Measurements from ENCODE around the gene PLEKHN1. TPM values are rescaled to one million over a fixed set of nuclear protein-coding genes. Genes with fewer than 3 reads are reported as not detected.

PLEKHN1 gene
- total RNA-seq, 2 experiments from 2014 or later, result 1.1 to 1.4 TPM

- intact Hi-C loops (cut with DNase I, micrococcal nuclease), result loop anchor here in 1 of 2 experiments (10.0 kb wide), 1 partner anchor 57 kb away; the partner anchor contains the start of gene AGRN
- Mint-ChIP-seq H3K36me3 (ENCODE audit: low read depth) (no peaks in the 10 kb centered on the region), H3K4me1 (peaks cover 5% of the 10 kb centered on the region), H3K4me3 (no peak overlapping the region), H3K9me3 (ENCODE audit: low read depth) (no peaks in the 10 kb centered on the region), H3K27me3 (peaks cover 11% of the 10 kb centered on the region), H3K27ac (no peak overlapping the region)
- CTCF ChIA-PET, result interaction anchor here (0.5 to 1.6 kb wide), 3 partner anchors 9 to 34 kb away, joined by 3 to 5 read pairs (median 3); no protein-coding TSS in a partner anchor
- POLR2A ChIA-PET, result no interaction called here
- DNase-seq (no peak), ATAC-seq (no peak)
Measured at GRCh38 chr1:967466-968343, 1.4 kb downstream of the PLEKHN1 start.

DNA sequence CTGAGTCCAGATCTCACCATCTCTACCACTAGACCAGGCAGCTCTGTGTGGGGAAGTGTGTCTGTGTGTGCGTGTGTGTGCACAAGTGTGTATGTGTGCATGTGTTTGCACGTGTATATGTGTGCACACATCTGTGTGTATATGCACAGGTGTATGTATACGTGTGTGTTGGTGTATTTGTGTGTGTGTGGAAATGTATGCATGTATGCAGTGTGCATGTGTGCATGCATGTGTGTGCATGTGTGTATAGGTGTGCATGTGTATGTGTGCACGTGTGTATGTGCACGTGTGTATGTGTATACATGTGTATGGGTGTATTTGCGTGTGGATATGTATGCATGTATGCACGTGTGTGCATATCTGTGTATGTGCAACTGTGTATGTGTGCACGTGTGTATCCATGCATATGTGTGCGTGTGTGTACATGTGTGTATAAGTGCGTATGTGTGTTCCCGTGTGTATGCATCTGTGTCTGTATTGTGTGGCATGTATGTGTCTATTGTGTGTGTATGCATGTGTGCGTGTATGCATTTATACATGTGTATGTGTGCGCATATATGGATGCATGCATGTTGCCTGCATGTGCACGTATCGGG, 3.1 kb downstream of the PLEKHN1 start:
- ChIA-PET POLR2A (no interaction called here), CTCF (no interaction called here)
- H3K27ac Mint-ChIP-seq, result no peak overlapping the region
- no peak for DNase-seq
- H3K9me3 Mint-ChIP-seq (ENCODE audit: low read depth), result no peaks in the 10 kb centered on the region
- ATAC-seq, result no peak
- peaks cover 5% of the 10 kb centered on the region for H3K4me1 Mint-ChIP-seq
- H3K4me3 Mint-ChIP-seq, result no peak overlapping the region
- H3K36me3 Mint-ChIP-seq (ENCODE audit: low read depth), result no peaks in the 10 kb centered on the region
- peaks cover 12% of the 10 kb centered on the region for H3K27me3 Mint-ChIP-seq
- intact Hi-C loops (cut with DNase I, micrococcal nuclease), result loop anchor here in 1 of 2 experiments (10.0 kb wide), 1 partner anchor 55 kb away; the partner anchor contains the start of gene AGRN

- no peaks in the 10 kb centered on the region for H3K9me3 Mint-ChIP-seq (ENCODE audit: low read depth)
- H3K36me3 Mint-ChIP-seq (ENCODE audit: low read depth), result no peaks in the 10 kb centered on the region
- H3K4me1 Mint-ChIP-seq, result peaks cover 5% of the 10 kb centered on the region
- DNase-seq (no peak), ATAC-seq (no peak)
- intact Hi-C loops (cut with DNase I, micrococcal nuclease), result no loop called here
- no peak overlapping the region for H3K27ac Mint-ChIP-seq
- no peak overlapping the region for H3K4me3 Mint-ChIP-seq
- ChIA-PET CTCF (no interaction called here), POLR2A (no interaction called here)
- peaks cover 12% of the 10 kb centered on the region for H3K27me3 Mint-ChIP-seq
Measured at GRCh38 chr1:970242-970972, 4.1 kb downstream of the PLEKHN1 start.

DNA sequence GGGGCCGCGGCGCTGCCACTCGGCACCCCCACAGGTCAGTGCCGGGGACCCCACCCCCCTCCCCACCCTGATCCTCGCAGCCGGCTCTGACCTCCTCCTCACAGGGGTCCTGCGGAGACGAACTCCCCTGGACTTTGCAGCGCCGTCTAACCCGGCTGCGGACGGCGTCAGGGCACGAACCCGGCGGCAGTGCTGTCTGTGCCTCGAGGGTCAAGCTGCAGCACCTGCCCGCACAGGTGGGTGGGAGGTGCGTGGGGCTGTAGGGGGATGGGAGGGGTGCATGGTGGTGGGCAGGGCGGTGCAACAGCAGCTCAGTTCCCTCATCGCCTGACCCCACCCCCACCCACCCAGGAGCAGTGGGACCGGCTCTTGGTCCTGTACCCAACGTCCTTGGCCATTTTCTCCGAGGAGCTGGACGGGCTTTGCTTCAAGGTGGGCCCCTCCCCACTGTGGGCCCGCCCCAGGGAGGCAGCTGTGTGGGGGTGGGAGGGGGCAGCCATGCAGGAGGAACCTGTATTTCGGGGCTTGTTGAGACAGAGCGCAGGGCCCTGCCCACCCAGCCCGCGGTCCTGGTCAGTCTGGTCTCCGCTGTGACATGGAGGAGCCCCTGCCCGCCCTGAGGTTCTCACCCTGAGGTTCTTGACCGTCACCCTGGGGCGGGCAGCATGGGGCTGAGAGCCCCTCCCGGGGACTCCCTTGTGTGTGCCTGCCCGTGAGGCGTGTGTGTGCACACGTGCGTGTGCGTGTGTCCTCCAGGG, 4.9 kb downstream of the PLEKHN1 start:
- Mint-ChIP-seq H3K27ac (no peak overlapping the region), H3K4me1 (peaks cover 3% of the 10 kb centered on the region), H3K36me3 (ENCODE audit: low read depth) (no peaks in the 10 kb centered on the region), H3K9me3 (ENCODE audit: low read depth) (no peaks in the 10 kb centered on the region), H3K4me3 (no peak overlapping the region), H3K27me3 (peaks cover 17% of the 10 kb centered on the region)
- intact Hi-C loops (cut with DNase I, micrococcal nuclease), result no loop called here
- DNase-seq, result no peak
- ChIA-PET CTCF (no interaction called here), POLR2A (no interaction called here)
- ATAC-seq, result no peak

DNA sequence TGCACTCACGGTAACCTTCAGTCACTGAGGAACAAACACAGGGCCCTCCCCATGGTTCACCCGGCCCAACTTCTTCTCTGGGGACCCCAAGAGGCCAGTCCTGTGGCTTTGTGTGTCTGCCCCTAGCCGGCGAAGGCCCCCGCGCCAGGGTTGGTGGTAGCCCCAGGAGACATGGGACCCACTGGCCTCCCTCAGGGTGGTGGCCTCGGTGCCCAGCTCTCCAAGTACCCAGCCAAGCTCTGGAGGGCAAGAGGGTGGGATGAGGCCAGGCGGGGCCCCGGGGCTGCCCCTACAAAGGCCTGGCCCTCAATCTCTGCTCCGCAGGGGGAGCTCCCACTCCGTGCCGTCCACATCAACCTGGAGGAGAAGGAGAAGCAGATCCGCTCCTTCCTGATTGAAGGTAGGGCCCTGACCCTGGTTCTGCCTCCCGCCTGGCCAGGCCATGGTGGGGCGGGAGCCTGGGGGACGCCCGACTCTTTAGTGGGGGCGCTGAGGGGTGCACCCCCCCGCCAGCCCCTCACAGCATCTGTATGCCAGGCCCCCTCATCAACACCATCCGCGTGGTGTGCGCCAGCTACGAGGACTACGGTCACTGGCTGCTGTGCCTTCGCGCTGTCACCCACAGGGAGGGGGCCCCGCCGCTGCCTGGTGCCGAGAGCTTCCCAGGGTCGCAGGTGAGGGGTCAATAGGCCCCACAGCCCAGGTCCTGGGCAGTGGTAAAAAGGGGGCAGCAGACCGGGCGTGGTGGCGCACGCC, 5.6 kb downstream of the PLEKHN1 start:
- H3K36me3 Mint-ChIP-seq (ENCODE audit: low read depth), result no peaks in the 10 kb centered on the region
- intact Hi-C loops (cut with DNase I, micrococcal nuclease), result no loop called here
- H3K4me3 Mint-ChIP-seq, result no peak overlapping the region
- DNase-seq, result no peak
- ChIA-PET POLR2A (no interaction called here), CTCF (no interaction called here)
- peaks cover 17% of the 10 kb centered on the region for H3K27me3 Mint-ChIP-seq
- no peak overlapping the region for H3K27ac Mint-ChIP-seq
- no peaks in the 10 kb centered on the region for H3K9me3 Mint-ChIP-seq (ENCODE audit: low read depth)
- ATAC-seq, result no peak
- peaks cover 3% of the 10 kb centered on the region for H3K4me1 Mint-ChIP-seq

GRCh38 chr1:972726-973458, 6.6 kb downstream of the PLEKHN1 start:
- Mint-ChIP-seq H3K27me3 (peaks cover 17% of the 10 kb centered on the region), H3K4me3 (no peak overlapping the region), H3K9me3 (ENCODE audit: low read depth) (no peaks in the 10 kb centered on the region), H3K27ac (no peak overlapping the region), H3K36me3 (ENCODE audit: low read depth) (no peaks in the 10 kb centered on the region), H3K4me1 (peaks cover 3% of the 10 kb centered on the region)
- DNase-seq, result no peak
- intact Hi-C loops (cut with DNase I, micrococcal nuclease), result no loop called here
- ChIA-PET CTCF (no interaction called here), POLR2A (no interaction called here)
- ATAC-seq, result no peak

- no peaks in the 10 kb centered on the region for H3K36me3 Mint-ChIP-seq (ENCODE audit: low read depth)
- H3K4me1 Mint-ChIP-seq, result peaks cover 6% of the 10 kb centered on the region
- H3K9me3 Mint-ChIP-seq (ENCODE audit: low read depth), result no peaks in the 10 kb centered on the region
- ATAC-seq, result no peak
- DNase-seq, result no peak
- ChIA-PET CTCF (no interaction called here), POLR2A (no interaction called here)
- peaks cover 16% of the 10 kb centered on the region for H3K27me3 Mint-ChIP-seq
- H3K4me3 Mint-ChIP-seq, result no peak overlapping the region
- intact Hi-C loops (cut with DNase I, micrococcal nuclease), result no loop called here
- H3K27ac Mint-ChIP-seq, result no peak overlapping the region
Measured at GRCh38 chr1:973459-974292, 7.4 kb downstream of the PLEKHN1 start.

DNA sequence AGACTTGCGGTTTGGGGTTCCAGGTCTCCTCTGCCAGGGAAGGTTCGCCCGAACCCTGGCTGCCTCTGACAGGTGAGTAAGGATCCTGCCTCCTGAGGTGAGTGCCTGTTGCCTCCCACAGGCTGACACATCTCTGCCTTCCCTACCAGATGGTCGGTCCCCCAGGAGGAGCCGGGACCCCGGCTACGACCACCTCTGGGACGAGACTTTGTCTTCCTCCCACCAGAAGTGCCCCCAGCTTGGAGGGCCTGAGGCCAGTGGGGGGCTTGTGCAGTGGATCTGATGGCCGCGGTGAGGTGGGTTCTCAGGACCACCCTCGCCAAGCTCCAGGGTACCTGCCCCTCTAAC, 8.0 kb downstream of the PLEKHN1 start:
- ChIA-PET CTCF (no interaction called here), POLR2A (no interaction called here)
- ATAC-seq, result no peak
- intact Hi-C loops (cut with DNase I, micrococcal nuclease), result no loop called here
- Mint-ChIP-seq H3K9me3 (ENCODE audit: low read depth) (no peaks in the 10 kb centered on the region), H3K27ac (no peak overlapping the region), H3K4me3 (no peak overlapping the region), H3K4me1 (peaks cover 6% of the 10 kb centered on the region), H3K27me3 (peaks cover 13% of the 10 kb centered on the region), H3K36me3 (ENCODE audit: low read depth) (no peaks in the 10 kb centered on the region)
- DNase-seq, result no peak

DNA sequence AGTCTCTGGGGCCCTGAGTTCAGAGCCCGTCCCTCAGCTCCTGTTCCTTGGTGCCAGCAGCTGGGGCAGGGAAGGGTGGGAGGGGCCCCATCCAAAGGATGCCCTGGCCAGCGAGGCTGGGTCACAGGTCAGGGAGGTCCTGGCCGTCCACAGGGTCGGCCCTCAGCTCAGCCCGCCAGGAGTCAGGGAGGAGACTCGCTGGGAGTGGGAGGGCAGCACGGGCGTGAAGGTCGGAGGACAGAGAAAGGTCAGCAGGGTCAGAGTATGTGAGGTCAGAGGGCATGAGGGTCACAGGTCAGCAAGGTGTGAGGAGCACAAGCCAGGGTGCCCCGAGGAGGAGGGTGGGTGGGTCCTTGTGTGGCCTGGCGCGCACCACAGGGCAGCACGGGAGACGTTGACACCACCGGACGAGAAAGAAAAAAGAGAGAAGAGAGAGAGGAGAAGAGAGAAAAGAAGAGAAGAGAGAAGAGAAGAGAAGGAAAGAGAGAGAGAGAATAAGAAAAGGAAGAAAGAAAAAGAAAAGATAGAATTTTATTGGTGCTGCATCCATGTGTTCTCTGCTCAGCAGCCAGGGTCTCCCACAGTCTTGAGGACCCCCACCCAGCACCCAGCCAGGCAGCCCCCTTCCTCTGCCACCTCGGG, 8.5 kb downstream of the PLEKHN1 start:
- ATAC-seq (no peak), DNase-seq (no peak)
- no peaks in the 10 kb centered on the region for H3K9me3 Mint-ChIP-seq (ENCODE audit: low read depth)
- peaks cover 6% of the 10 kb centered on the region for H3K4me1 Mint-ChIP-seq
- H3K36me3 Mint-ChIP-seq (ENCODE audit: low read depth), result no peaks in the 10 kb centered on the region
- ChIA-PET POLR2A (no interaction called here), CTCF (interaction anchor here (1.4 to 1.9 kb wide), 4 partner anchors 28 to 116 kb away, joined by 3 to 10 read pairs (median 5); no protein-coding TSS in a partner anchor)
- no peak overlapping the region for H3K27ac Mint-ChIP-seq
- H3K4me3 Mint-ChIP-seq, result no peak overlapping the region
- H3K27me3 Mint-ChIP-seq, result peaks cover 8% of the 10 kb centered on the region
- intact Hi-C loops (cut with DNase I, micrococcal nuclease), result no loop called here

All from activated CD4-positive, alpha-beta T cell treated with anti-CD3 and anti-CD28 coated beads for 36 hours (primary cell).